ENCODE measurements around the gene PROCR. TPM values are rescaled to one million over a fixed set of nuclear protein-coding genes. Genes with fewer than 3 reads are reported as not detected.

PROCR gene
- polyA plus RNA-seq, 1 donor from 2014 or later = 0.30 TPM

DNA sequence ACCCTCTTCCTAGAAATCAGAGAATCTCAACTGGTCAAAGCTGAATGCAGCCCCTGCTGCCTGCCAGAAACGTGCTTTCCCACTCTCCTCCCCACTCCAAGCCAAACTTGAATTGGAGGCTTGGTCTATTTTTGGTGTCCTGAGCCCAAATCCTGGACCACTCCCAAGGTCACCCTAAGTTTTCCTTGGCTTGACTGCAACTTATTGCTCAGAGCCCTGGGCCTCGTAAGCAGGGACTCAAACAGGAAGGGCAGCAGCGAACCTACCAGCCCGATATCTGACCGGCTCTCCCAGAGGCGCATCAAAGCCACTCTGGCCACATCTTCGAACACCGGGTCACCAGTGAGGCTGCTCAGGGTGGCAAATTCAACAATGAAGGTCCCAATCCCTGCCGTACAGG is 37.4 kb upstream of the PROCR start:
- H3K9ac ChIP-seq (ENCODE audit: low read length) = no peak overlapping the region
- H3K9me2 ChIP-seq (ENCODE audit: insufficient read depth, low read length) = no peaks in the 10 kb centered on the region
- no peak overlapping the region for H3K4me3 ChIP-seq (ENCODE audit: low read length)
- no peak for TF ChIP-seq TAF1 (IDR thresholded peaks at IDR 0.05; ENCODE audit: low read depth)
- TF ChIP-seq, protein P1, sequence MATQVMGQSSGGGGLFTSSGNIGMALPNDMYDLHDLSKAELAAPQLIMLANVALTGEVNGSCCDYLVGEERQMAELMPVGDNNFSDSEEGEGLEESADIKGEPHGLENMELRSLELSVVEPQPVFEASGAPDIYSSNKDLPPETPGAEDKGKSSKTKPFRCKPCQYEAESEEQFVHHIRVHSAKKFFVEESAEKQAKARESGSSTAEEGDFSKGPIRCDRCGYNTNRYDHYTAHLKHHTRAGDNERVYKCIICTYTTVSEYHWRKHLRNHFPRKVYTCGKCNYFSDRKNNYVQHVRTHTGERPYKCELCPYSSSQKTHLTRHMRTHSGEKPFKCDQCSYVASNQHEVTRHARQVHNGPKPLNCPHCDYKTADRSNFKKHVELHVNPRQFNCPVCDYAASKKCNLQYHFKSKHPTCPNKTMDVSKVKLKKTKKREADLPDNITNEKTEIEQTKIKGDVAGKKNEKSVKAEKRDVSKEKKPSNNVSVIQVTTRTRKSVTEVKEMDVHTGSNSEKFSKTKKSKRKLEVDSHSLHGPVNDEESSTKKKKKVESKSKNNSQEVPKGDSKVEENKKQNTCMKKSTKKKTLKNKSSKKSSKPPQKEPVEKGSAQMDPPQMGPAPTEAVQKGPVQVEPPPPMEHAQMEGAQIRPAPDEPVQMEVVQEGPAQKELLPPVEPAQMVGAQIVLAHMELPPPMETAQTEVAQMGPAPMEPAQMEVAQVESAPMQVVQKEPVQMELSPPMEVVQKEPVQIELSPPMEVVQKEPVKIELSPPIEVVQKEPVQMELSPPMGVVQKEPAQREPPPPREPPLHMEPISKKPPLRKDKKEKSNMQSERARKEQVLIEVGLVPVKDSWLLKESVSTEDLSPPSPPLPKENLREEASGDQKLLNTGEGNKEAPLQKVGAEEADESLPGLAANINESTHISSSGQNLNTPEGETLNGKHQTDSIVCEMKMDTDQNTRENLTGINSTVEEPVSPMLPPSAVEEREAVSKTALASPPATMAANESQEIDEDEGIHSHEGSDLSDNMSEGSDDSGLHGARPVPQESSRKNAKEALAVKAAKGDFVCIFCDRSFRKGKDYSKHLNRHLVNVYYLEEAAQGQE (IDR thresholded peaks at IDR 0.05; ENCODE audit: borderline replicate concordance) = no peak
- no peak for TF ChIP-seq RAD21 (conservative IDR thresholded peaks at IDR 0.05)
- TF ChIP-seq EP300 (conservative IDR thresholded peaks at IDR 0.05; ENCODE audit: poor library complexity, severe bottlenecking) = no peak
- TF ChIP-seq SMC3 (conservative IDR thresholded peaks at IDR 0.05; ENCODE audit: poor library complexity) = no peak
- no peak for TF ChIP-seq POLR2AphosphoS5 (IDR thresholded peaks at IDR 0.05)
- no peak for TF ChIP-seq MXI1 (conservative IDR thresholded peaks at IDR 0.05; ENCODE audit: poor library complexity, severe bottlenecking)
- no peak for TF ChIP-seq EZH2 (IDR thresholded peaks at IDR 0.05; ENCODE audit: borderline replicate concordance, insufficient read depth, low read length, poor library complexity, severe bottlenecking)
- no peaks in the 10 kb centered on the region for H3K27me3 ChIP-seq (ENCODE audit: insufficient read depth, low read depth, low read length)
- H3F3A ChIP-seq (ENCODE audit: insufficient read depth, low read length, poor library complexity, severe bottlenecking) = no peaks in the 10 kb centered on the region
- H4K20me1 ChIP-seq (ENCODE audit: insufficient read depth) = no peaks in the 10 kb centered on the region
- H3K36me3 ChIP-seq (ENCODE audit: insufficient read depth, low read length) = no peaks in the 10 kb centered on the region
- no peaks in the 10 kb centered on the region for H3K79me2 ChIP-seq (replicated peaks; ENCODE audit: insufficient read depth, low read length)
- no peaks in the 10 kb centered on the region for H3K9me3 ChIP-seq (ENCODE audit: low read length)
- H3K27ac ChIP-seq (ENCODE audit: low read length) = no peak overlapping the region
- H2AFZ ChIP-seq (ENCODE audit: low read depth, low read length) = no peak overlapping the region
- no peak overlapping the region for H3K4me2 ChIP-seq (ENCODE audit: low read length)

GRCh38 chr20:35134880-35135279 is 37.0 kb upstream of the PROCR start:
- no peaks in the 10 kb centered on the region for H4K20me1 ChIP-seq (ENCODE audit: insufficient read depth)
- no peak overlapping the region for H3K9ac ChIP-seq (ENCODE audit: low read length)
- H3K9me2 ChIP-seq (ENCODE audit: insufficient read depth, low read length) = no peaks in the 10 kb centered on the region
- no peak overlapping the region for H3K4me3 ChIP-seq (ENCODE audit: low read length)
- H3K36me3 ChIP-seq (ENCODE audit: insufficient read depth, low read length) = no peaks in the 10 kb centered on the region
- H3K79me2 ChIP-seq (replicated peaks; ENCODE audit: insufficient read depth, low read length) = no peaks in the 10 kb centered on the region
- TF ChIP-seq, protein P1 (IDR thresholded peaks at IDR 0.05; ENCODE audit: borderline replicate concordance) = no peak
- TF ChIP-seq EP300 (conservative IDR thresholded peaks at IDR 0.05; ENCODE audit: poor library complexity, severe bottlenecking) (no peak), POLR2AphosphoS5 (IDR thresholded peaks at IDR 0.05) (no peak), EZH2 (IDR thresholded peaks at IDR 0.05; ENCODE audit: borderline replicate concordance, insufficient read depth, low read length, poor library complexity, severe bottlenecking) (no peak), SMC3 (conservative IDR thresholded peaks at IDR 0.05; ENCODE audit: poor library complexity) (no peak), MXI1 (conservative IDR thresholded peaks at IDR 0.05; ENCODE audit: poor library complexity, severe bottlenecking) (no peak), CTCF (IDR thresholded peaks at IDR 0.05; ENCODE audit: poor library complexity, severe bottlenecking) (no peak), TAF1 (IDR thresholded peaks at IDR 0.05; ENCODE audit: low read depth) (no peak), RAD21 (conservative IDR thresholded peaks at IDR 0.05) (no peak)
- no peaks in the 10 kb centered on the region for H3F3A ChIP-seq (ENCODE audit: insufficient read depth, low read length, poor library complexity, severe bottlenecking)
- H2AFZ ChIP-seq (ENCODE audit: low read depth, low read length) = no peak overlapping the region
- no peak overlapping the region for H3K4me2 ChIP-seq (ENCODE audit: low read length)
- H3K27me3 ChIP-seq (ENCODE audit: insufficient read depth, low read depth, low read length) = no peaks in the 10 kb centered on the region
- H3K9me3 ChIP-seq (ENCODE audit: low read length) = no peaks in the 10 kb centered on the region
- H3K27ac ChIP-seq (ENCODE audit: low read length) = no peak overlapping the region

Data from neural cell (in vitro differentiated cells).